ENCODE data around the gene TRIM7.

Gene TRIM7

DNA sequence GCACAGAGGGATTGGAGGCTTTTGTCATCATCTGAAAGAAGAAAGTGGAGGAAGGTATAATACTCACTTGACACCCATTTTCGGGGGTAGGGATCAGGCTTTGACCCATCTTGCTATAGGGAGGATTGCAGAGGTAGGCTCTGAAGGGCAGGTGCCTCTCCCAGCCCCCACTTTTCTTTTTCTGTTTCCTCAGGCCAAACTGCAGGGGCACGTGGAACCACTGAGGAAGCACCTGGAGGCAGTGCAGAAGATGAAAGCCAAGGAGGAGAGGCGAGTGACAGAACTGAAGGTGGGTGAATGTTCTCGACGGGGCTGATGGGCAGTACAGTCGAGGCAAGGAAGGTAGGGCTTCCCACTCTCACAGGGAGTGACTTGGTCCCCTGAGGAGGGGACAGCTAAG, 25.6 kb upstream of the TRIM7 start:
- TF ChIP-seq YY1 (IDR thresholded peaks at IDR 0.05; ENCODE audit: low read depth) (no peak), CREB1 (IDR thresholded peaks at IDR 0.05; ENCODE audit: low read depth) (no peak), TEAD4 (IDR thresholded peaks at IDR 0.05) (no peak), EGR1 (IDR thresholded peaks at IDR 0.05) (no peak)

DNA sequence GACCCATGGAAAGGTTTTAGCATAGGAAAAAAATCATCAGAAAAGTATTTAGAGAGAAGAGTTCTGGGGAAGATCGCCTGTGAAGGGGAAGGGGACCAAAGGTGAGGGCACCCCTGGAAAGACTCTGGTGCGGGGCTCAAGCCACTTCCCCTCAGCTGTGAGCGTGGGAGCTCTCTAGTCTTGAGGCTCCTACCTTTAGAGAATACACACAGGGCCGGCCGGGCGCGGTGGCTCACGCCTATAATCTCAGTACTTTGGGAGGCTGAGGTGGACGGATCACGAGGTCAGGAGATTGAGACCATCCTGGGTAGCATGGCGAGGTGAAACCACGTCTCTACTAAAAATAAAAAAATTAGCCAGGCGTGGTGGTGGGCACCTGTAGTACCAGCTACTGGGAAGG, 25.0 kb upstream of the TRIM7 start:
- TF ChIP-seq NFIC (IDR thresholded peaks at IDR 0.05), result no peak
- TF ChIP-seq YY1 (IDR thresholded peaks at IDR 0.05; ENCODE audit: low read depth), result no peak
- TF ChIP-seq, protein P1, sequence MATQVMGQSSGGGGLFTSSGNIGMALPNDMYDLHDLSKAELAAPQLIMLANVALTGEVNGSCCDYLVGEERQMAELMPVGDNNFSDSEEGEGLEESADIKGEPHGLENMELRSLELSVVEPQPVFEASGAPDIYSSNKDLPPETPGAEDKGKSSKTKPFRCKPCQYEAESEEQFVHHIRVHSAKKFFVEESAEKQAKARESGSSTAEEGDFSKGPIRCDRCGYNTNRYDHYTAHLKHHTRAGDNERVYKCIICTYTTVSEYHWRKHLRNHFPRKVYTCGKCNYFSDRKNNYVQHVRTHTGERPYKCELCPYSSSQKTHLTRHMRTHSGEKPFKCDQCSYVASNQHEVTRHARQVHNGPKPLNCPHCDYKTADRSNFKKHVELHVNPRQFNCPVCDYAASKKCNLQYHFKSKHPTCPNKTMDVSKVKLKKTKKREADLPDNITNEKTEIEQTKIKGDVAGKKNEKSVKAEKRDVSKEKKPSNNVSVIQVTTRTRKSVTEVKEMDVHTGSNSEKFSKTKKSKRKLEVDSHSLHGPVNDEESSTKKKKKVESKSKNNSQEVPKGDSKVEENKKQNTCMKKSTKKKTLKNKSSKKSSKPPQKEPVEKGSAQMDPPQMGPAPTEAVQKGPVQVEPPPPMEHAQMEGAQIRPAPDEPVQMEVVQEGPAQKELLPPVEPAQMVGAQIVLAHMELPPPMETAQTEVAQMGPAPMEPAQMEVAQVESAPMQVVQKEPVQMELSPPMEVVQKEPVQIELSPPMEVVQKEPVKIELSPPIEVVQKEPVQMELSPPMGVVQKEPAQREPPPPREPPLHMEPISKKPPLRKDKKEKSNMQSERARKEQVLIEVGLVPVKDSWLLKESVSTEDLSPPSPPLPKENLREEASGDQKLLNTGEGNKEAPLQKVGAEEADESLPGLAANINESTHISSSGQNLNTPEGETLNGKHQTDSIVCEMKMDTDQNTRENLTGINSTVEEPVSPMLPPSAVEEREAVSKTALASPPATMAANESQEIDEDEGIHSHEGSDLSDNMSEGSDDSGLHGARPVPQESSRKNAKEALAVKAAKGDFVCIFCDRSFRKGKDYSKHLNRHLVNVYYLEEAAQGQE (IDR thresholded peaks at IDR 0.05; ENCODE audit: low read depth), result no peak
- TF ChIP-seq EGR1 (IDR thresholded peaks at IDR 0.05), result no peak
- TF ChIP-seq CEBPB (IDR thresholded peaks at IDR 0.05), result no peak
- TF ChIP-seq TCF12 (IDR thresholded peaks at IDR 0.05; ENCODE audit: low read depth), result no peak

DNA sequence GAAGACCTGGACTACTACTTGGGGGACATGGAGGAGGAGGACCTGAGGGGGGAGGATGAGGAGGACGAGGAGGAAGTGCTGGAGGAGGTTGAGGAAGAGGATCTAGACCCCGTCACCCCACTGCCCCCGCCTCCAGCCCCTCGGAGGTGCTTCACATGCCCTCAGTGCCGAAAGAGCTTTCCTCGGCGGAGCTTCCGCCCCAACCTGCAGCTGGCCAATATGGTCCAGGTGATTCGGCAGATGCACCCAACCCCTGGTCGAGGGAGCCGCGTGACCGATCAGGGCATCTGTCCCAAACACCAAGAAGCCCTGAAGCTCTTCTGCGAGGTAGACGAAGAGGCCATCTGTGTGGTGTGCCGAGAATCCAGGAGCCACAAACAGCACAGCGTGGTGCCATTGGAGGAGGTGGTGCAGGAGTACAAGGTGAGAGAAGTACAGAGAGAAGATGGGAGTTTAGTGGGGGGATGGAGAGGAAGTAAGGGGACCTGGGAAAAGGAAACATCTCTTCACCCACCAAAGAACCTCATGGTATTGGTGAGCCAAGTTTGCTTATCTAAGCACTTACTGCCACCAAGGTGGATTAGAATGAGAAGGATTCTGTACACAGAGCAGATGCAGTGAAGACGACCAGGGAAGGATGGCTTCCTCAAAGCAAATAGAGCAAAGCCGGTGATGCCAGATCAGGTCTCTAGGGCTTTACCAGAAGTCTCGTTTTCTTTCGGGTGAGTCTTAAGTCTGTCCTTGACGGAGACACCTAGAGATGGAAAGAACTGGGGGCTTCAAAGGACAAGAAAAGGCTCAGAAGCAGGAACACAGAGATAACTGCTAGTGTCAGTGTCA, 19.6 kb upstream of the TRIM7 start:
- TF ChIP-seq TCF12 (IDR thresholded peaks at IDR 0.05; ENCODE audit: low read depth), result no peak
- no peak for TF ChIP-seq RAD21 (IDR thresholded peaks at IDR 0.05; ENCODE audit: low read depth)
- no peak for TF ChIP-seq NFIC (IDR thresholded peaks at IDR 0.05)
- TF ChIP-seq EGR1 (IDR thresholded peaks at IDR 0.05), result no peak
- TF ChIP-seq TEAD4 (IDR thresholded peaks at IDR 0.05), result no peak

GRCh38 chr5:181223729-181224389, 18.9 kb upstream of the TRIM7 start:
- TF ChIP-seq TAF1 (IDR thresholded peaks at IDR 0.05; ENCODE audit: low read depth) (no peak), YY1 (IDR thresholded peaks at IDR 0.05; ENCODE audit: low read depth) (peak; percentile 82), CREB1 (IDR thresholded peaks at IDR 0.05; ENCODE audit: low read depth) (no peak), NFIC (IDR thresholded peaks at IDR 0.05) (no peak), EGR1 (IDR thresholded peaks at IDR 0.05) (no peak), FOXM1 (IDR thresholded peaks at IDR 0.05; ENCODE audit: borderline replicate concordance, low read depth) (no peak), ZBTB7A (IDR thresholded peaks at IDR 0.05; ENCODE audit: low read depth) (peak; percentile 97), RAD21 (IDR thresholded peaks at IDR 0.05; ENCODE audit: low read depth) (no peak), TCF12 (IDR thresholded peaks at IDR 0.05; ENCODE audit: low read depth) (no peak), CEBPB (IDR thresholded peaks at IDR 0.05) (no peak), EP300 (IDR thresholded peaks at IDR 0.05; ENCODE audit: borderline replicate concordance) (no peak), TEAD4 (IDR thresholded peaks at IDR 0.05) (no peak)
- TF ChIP-seq, protein P2, sequence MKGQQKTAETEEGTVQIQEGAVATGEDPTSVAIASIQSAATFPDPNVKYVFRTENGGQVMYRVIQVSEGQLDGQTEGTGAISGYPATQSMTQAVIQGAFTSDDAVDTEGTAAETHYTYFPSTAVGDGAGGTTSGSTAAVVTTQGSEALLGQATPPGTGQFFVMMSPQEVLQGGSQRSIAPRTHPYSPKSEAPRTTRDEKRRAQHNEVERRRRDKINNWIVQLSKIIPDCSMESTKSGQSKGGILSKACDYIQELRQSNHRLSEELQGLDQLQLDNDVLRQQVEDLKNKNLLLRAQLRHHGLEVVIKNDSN (IDR thresholded peaks at IDR 0.05), result no peak
- TF ChIP-seq, protein P1 (IDR thresholded peaks at IDR 0.05; ENCODE audit: low read depth), result no peak
- TF ChIP-seq, protein P3, sequence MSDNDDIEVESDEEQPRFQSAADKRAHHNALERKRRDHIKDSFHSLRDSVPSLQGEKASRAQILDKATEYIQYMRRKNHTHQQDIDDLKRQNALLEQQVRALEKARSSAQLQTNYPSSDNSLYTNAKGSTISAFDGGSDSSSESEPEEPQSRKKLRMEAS (IDR thresholded peaks at IDR 0.05), result no peak

- TF ChIP-seq YY1 (IDR thresholded peaks at IDR 0.05; ENCODE audit: low read depth), result peak; percentile 39
- no peak for TF ChIP-seq CREB1 (IDR thresholded peaks at IDR 0.05; ENCODE audit: low read depth)
- TF ChIP-seq ZBTB7A (IDR thresholded peaks at IDR 0.05; ENCODE audit: low read depth), result peak; percentile 83
- no peak; the same call in 1 of the 2 replicates for TF ChIP-seq EGR1 (IDR thresholded peaks at IDR 0.05)
- peak; percentile 93 for TF ChIP-seq TAF1 (IDR thresholded peaks at IDR 0.05; ENCODE audit: low read depth)
- TF ChIP-seq, protein P2 (IDR thresholded peaks at IDR 0.05), result no peak
- TF ChIP-seq NFIC (IDR thresholded peaks at IDR 0.05), result no peak
- TF ChIP-seq, protein P3 (IDR thresholded peaks at IDR 0.05), result peak; percentile 70
- peak; percentile 53 for TF ChIP-seq TCF12 (IDR thresholded peaks at IDR 0.05; ENCODE audit: low read depth)
- no peak for TF ChIP-seq EP300 (IDR thresholded peaks at IDR 0.05; ENCODE audit: borderline replicate concordance)
- TF ChIP-seq CEBPB (IDR thresholded peaks at IDR 0.05), result no peak
- no peak for TF ChIP-seq RAD21 (IDR thresholded peaks at IDR 0.05; ENCODE audit: low read depth)
Observed at GRCh38 chr5:181223058-181223728, 18.2 kb upstream of the TRIM7 start, which contains the start of gene TRIM41. TRIM41 (plus strand) TSS chr5:181223281; CDS start chr5:181224000, 719 bp downstream.
